GM18861 (cell line): ENCODE results near the gene TMEM178B.

ENCODE experiments used
- ATAC-seq: cut with Tn5 transposase; IDR thresholded peaks from one replicate; pipeline ENCODE4 v1.9.1; 2021; ENCODE audit not compliant: unreplicated experiment

Gene TMEM178B

DNA sequence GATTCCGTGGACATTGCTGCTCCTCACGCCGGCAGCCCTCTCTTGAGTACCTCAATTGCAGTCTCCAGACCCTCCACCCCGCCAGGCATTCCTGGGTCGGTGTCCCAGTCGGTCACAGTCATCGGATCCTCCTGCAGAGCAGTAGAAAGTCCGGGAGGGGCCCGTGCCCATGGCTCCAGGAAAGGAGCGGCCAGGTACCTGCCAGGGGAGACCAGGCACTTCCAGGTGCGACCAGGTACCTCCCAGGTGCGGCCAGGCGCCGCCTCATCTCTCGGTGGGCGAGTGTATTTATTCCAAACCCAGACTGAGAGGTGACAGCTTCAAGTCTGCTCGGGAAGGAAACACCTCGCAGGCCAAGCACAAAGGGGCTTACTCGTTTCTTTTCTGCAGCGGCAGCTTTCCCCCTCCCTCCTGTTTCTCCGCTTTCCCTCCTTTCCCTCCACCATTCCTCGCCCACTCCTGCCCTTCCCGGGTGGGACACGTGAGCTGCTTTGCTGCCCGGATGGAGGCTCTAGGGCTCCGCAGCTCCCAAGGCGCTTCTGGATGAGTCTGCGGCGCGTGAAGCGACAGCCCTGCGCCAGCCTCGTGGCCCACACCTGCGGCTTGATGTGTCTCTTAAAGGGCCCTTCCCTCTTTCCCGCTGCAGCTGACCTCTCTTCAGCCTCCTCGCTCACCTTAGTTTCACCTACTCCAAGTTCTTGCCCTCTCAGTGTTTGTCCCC lies 438.0 kb downstream of the TMEM178B start:
- no peak for ATAC-seq

DNA sequence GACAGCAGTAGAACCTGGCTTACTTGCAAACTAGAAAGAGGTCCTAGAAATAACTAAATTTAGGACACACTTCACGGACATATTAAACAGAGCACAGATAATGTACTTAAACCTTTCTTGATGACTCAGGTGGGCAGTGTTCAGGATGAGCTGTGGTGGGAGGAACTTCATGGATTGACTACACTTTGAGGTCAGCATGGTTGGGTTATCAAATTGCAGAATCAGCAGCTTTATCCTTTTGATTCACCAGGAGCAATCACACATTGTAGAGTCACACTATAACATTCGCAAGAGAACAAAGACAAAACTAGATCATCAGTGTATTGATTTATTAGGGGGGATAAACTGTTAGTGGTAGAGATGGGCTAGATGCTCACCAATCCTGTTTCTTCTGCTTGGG lies 438.7 kb downstream of the TMEM178B start:
- no peak for ATAC-seq

DNA sequence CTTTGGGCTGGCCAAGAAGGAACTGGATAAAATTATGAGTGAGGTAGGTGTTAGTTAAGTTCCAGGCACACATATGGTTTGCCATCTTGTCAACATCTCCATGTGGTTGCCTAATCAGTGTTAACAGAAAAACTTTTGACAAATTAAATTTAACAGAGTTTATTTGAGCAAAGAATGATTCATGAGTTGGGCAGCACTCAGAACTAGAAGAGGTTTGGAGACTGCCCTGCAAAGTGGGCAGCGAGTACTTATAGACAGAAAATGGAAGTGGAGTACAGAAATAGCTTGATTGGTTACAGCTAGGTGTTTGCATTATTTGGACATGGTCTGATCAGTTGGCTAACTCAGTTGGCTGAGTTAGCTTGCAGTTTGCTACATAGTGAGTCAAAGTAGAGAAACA lies 439.9 kb downstream of the TMEM178B start:
- no peak for ATAC-seq

DNA sequence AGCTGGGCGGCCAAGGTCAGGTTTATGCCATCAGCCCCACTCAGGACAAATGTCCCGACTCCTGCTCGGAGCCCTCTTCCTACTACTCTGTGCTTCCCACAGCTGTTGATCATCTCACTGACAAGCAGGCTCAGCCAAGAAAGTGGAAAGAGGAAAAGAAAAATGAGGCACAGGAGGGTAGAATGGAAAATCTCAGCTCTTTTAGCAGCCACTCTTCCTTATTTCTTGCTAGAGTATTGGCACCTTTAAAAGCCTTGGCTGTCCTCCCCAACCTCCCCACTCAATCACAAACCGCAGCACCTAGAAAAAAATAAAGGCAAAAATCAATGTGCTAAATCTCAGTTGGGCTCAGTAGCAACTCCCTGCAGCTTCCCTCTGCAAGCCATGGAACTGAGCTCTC lies 442.1 kb downstream of the TMEM178B start:
- no peak for ATAC-seq

DNA sequence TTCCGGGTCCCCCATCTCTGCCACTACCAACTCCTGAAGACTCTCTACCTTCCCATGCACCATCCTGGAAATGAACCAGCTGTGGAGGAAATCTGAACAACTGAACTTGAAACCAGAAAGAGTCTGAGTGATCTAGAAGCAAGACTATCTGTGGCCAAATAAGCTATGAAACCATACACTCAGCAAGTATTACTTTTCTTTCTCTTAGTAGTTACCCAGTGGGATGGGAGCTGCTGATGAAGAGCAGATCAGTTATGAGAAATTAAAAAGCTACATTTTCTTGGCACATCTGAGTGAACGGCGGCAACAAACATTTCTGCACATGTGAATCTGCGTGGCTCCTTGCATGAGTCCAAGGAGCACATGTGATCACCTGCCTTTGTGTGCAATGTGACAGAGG lies 445.8 kb downstream of the TMEM178B start:
- ATAC-seq = no peak

DNA sequence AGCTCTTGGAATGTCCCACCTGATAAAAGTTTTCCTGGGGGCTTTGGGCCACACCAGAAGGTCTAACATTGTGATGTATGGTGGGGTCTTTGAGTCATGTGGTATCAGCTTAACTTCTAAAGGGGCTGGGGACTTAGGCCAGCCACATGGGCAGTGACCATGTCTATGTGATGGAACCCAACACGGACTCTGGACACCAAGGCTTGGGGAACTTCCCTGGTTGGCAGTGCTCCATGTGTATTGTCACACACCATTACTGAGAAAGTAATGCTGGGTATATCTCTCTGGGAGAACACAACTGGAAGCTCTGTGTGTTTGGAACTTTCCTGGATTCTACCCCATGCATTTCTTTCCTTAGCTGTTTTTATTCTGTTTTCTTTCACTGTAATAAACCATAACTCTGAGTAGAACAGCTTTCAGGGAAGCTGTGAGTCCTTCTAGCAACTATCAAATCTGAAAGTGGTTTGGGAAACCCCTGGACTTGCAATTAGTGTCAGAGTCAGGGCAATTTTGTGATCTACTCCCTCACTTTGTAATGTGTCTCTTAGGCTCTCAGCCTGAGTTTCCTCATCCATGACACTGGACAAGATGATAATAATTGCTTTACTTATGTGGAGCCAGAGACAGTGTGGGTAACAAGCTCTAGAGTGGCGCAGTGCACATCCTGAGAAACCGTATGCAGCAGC lies 448.9 kb downstream of the TMEM178B start:
- ATAC-seq = no peak

DNA sequence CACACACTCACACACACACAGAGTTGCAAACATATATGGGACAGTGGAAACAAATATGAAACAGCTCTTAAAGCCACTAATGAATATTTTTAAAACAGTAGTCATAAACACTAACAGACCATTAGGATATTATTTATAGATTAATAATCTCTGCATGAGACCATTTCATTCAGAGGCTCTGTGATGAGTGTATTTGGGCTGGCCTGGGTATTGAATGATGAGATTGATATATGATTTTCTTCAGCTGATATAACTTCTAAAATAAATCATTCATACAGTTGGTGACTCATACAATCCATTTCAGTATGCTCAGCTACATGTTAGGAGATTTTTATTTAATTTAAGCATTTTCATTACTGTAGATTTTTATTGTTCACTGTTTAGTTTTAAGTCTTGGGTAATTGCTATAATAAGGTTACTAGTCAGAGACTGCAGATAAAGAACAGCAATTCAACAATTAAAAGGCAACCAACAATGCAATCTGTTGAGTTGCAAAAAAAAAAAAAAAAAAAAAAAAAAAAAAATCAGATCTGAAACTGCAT lies 452.2 kb downstream of the TMEM178B start:
- no peak for ATAC-seq

DNA sequence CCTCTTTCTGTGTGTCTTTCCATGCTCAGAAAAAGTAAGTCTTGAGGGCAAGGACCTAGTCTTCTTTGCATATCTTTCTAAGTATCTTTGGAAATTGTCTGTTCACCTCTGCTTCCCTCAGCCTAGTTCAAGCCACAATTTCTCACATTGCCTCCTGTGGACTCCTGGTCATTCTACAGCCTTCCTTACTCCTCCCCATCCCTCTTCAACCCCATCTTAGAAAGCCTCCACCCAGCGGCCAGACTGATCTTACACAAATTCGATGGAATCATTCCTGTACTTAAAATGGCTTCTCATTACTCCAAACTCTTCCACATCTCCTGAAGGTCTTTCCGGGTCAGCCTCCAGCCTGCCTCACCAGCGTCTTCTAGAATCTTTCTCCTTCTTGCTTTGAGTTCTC lies 453.2 kb downstream of the TMEM178B start:
- no peak for ATAC-seq

DNA sequence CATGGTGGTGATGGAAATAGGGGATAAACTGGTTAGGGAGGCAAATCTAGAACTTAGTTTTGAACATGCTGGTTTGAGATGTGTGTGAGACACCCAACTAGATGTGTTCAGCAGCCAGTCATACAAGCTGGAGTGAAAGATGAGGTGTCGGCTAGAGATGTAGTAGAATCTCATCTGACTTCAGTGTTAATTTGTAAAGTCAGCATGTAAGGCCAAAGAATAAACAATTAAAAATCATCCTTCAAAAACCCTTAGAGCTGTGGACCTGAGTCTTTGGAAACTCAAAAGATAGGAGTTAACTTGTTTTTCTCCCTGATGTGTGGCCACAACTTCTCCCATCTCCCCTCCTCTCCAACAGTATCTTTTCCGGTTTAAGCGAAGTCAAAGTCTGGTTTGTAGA lies 454.5 kb downstream of the TMEM178B start:
- no peak for ATAC-seq
